HG02885 (cell line): ENCODE measurements around the gene PDE4D.

Experiments used
- ATAC-seq: cut with Tn5 transposase; IDR thresholded peaks from one replicate; pipeline ENCODE4 v1.9.1; 2021; ENCODE audit warnings: mild to moderate bottlenecking; ENCODE audit not compliant: unreplicated experiment, poor library complexity

Gene PDE4D

DNA sequence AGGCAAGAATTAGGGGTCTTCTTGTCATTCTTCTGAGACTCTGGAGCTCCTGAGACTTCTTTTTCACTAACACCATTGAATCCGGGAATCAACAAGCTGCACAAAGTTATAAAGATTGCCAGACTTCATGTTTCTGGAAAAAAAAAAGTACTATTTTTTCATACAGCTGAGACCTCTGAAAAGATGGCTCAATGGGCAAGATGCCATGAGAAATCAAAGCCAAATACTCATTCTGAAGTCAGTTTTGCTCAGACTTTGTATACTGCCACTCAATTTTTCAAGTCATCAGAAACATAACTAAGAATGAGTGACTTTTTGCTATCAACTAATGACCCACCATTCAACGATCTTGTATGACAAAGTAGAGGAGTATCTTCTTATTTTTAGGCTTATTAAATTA is 798.7 kb downstream of the PDE4D start:
- no peak for ATAC-seq

- ATAC-seq = no peak
Measured at GRCh38 chr5:59093329-59093728, 800.2 kb downstream of the PDE4D start.

GRCh38 chr5:59092758-59093157 is 800.8 kb downstream of the PDE4D start:
- ATAC-seq = no peak

GRCh38 chr5:59091965-59092364 is 801.6 kb downstream of the PDE4D start:
- no peak for ATAC-seq

- ATAC-seq = no peak
Measured at GRCh38 chr5:59090323-59090722, 803.2 kb downstream of the PDE4D start.

DNA sequence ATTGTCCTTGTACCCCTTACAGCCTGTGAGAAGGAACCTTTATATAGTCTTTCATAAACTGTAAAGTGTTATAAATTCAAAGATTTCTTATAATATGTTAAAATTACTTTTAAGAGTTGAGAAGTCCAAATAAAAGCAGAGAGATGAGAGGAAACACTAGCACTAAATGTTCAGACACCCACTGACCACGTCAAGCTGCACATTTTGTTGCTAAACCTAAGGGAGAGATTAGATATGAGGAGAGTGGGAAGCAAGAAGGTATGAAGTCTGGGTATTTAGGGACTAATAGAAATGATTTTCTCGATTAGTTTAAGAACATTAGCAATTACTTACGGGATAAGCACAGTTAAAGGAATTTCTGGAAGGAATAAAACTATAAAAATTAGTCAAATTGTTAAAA is 803.8 kb downstream of the PDE4D start:
- ATAC-seq = no peak

- ATAC-seq = no peak
Measured at GRCh38 chr5:59088546-59088945, 805.0 kb downstream of the PDE4D start.

DNA sequence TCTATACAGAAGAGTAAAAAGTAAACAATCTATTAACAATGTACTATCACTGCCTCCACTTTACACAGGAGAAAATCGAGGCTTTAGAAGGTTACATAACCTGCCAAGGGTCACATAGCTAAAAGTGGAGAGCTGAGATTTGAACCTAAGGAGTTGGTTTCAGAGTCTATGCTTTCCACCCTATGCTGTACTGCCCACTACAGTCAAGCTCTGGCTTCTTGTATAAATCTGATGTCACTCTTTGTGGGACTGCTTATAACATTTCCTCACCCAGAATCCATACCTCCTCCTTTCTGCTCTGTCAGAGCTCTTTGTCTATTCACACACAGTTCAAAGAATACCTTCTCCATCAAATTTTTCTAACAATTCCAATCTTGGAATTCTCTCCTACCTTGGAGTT is 807.5 kb downstream of the PDE4D start:
- ATAC-seq = no peak

DNA sequence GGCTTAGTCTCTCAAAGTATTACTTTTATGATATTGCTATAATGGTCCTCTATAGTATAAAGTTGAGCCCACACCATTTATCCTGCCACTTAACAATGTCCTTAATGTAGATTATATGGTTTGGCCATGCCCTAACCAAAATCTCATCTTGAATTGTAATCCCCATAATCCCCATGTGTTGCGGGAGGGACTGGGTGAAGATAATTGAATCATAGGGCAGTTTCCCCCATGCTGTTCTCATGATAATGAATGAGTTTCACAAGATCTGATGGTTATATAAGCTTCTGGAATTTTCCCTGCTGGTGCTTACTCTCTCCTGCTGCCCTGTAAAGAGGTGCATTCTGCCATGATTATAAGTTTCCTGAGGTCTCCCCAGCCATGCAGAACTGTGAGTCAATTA is 811.8 kb downstream of the PDE4D start:
- no peak for ATAC-seq

GRCh38 chr5:59079622-59080620 is 813.6 kb downstream of the PDE4D start:
- no peak for ATAC-seq

DNA sequence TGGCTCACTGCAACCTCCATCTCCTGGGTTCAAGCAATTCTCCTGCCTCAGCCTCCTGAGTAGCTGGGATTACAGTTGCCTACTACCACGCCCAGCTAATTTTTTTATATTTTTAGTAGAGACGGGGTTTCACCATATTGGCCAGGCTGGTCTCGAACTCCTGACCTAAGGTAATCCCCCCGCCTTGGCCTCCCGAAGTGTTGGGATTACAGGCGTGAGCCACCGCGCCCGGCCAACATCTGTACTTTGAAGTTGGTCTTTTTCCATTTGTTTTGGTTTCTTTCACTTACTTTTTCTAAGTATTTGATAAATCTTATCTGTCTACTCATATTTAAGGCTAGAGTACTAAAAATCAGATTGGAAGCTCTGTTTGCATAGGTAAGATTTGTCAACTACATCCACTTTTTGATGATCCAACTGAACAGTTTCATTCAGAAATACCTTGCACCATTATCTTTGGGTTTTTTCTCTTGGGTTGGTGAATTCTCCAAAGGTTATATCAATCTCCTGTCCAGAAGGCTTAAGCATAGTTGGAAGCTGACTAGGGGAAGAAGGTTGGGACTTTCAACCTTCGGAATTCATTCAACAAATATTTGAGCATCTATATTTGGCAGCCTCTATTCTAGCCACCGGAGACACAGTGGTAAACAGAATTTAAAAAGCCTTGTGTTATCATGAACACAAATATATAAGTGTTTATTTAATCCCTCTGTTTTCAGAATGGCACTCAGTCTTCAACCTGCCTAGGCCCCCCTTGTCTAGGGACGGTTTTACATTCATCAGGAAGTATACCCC is 821.6 kb downstream of the PDE4D start:
- no peak for ATAC-seq

- no peak for ATAC-seq
Measured at GRCh38 chr5:59069438-59070079, 824.0 kb downstream of the PDE4D start.

- ATAC-seq = no peak
Measured at GRCh38 chr5:59067956-59068656, 825.4 kb downstream of the PDE4D start.

- ATAC-seq = no peak
Measured at GRCh38 chr5:59066367-59067163, 827.0 kb downstream of the PDE4D start.

DNA sequence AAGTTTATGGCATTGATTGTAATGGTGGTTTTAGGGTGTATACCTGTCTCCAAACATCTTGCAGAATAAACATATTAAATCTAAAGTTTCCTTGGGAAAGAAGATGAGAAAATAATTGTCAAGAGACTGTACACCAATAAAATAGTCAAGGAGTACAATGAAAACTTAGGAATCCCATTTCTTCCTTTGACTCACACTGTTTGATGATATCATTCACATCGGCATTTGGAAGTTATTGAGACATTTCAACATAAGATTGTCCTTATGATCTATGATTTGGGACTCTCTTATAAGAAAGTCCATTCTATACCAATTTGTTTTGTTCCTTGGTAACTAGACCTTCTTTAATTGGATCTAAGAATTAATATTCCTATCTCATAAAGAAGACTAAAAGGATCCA is 828.0 kb downstream of the PDE4D start:
- ATAC-seq = no peak

DNA sequence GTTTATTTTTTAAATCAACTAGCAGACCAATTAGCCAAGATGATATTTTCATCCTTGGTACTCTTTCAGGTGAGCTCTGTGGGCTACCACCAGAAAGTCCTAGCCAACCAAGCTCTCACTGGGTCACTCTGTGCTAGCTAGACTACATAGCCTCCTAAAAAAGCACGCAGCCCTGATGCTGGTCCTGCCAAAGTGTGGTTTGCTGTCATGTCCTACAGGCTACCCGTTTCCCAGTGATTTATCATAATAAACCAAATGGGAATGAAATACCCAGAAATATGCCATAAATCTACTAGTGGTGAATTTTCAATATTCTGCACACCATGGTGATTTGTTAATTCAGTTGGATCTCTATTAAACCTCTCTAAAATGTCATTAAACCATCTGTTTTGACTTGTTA is 829.2 kb downstream of the PDE4D start:
- no peak for ATAC-seq

DNA sequence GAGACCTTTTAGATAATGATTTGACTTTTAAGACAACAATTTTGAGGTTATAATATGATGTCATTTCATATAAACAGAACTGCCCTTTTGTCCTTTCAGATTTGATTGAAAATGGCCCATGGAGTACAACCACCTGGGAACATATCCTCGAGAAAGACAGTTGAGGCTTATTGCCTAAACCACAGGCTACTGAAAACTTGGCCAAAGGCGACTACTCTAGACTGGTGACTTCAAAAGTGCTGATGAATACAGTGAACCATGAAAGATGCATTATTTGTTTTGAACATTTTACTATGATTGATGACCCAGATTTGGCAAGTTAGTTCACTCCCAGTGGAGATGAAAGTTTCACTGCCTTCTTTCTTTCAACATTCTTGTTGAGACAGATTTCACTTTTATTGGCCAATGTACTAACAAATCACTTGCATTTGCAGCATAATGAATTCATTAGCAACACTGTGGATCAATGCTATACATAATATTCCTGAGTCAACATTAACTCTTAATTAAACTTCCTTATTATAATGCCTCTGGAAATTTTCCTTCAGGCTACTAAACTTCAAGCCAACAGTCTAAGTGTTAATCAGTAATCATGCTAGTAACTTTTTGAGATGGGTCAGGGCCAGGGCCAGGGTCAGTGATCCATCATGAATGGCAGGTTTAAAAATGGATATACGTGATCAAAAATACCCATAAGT is 830.4 kb downstream of the PDE4D start:
- no peak for ATAC-seq

DNA sequence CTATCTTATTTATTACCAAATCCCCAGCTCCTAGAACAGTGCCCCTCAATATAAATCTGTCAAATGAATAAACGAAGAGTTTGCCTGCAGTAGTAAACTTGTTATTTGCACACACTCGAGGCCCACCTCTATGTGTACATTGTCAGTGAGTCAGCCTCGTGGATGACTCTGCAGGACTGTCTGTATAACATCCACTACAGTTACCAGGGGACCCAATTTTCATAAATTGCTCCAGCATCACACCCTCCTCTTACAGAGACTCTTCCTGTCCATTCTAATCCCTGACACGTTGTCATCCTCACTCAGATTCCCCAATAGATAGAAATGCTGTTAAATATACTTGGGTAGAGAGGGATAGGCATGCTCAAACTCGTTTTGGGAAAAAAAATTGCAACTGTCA is 832.1 kb downstream of the PDE4D start:
- ATAC-seq = no peak
